Fibroblast of lung (primary cell): ENCODE results near the gene NAV3. TPM values are rescaled to one million over a fixed set of nuclear protein-coding genes. Genes with fewer than 3 reads are reported as not detected.

Experiments
- DNase-seq, 2 donors: peaks; one replicate each; pipeline versions ENCODE4 v3.0.0 to v3.0.0-alpha.2; 2010; ENCODE audit warnings: low read depth in 2 of 2
- H2AFZ ChIP-seq: 2 replicates; pipeline ENCODE4 v1.5.1; 2012; ENCODE audit warnings: low read length, control low read depth, inconsistent platforms
- H3K27ac ChIP-seq: 2 replicates; pipeline ENCODE4 v1.5.1; 2011; ENCODE audit warnings: low read length, control low read depth; ENCODE audit not compliant: insufficient read depth
- H3K27me3 ChIP-seq: 2 replicates; pipeline ENCODE4 v1.5.1; 2011; ENCODE audit warnings: mild to moderate bottlenecking, low read length; ENCODE audit not compliant: control insufficient read depth, insufficient read depth
- H3K36me3 ChIP-seq: 2 replicates; pipeline ENCODE4 v1.5.1; 2011; ENCODE audit warnings: low read length; ENCODE audit not compliant: control insufficient read depth, insufficient read depth
- H3K4me1 ChIP-seq: 2 replicates; pipeline ENCODE4 v1.5.1; 2011; ENCODE audit warnings: low read length; ENCODE audit not compliant: control insufficient read depth, insufficient read depth; ENCODE audit errors: extremely low read depth
- H3K4me2 ChIP-seq: 2 replicates; pipeline ENCODE4 v1.5.1; 2011; ENCODE audit warnings: low read length, control low read depth; ENCODE audit not compliant: insufficient read depth; ENCODE audit errors: extremely low read depth
- H3K4me3 ChIP-seq, 4 experiments: fragments of 200-600 bp in 1 of 4; sonication (generic) in 1 of 4; replicated peaks in 1 of 4; 2 replicates each; pipeline ENCODE4 v1.5.1; 2011 to 2016; ENCODE audit warnings: low read length in 4 of 4, low read depth in 3 of 4, mild to moderate bottlenecking in 3 of 4, control low read depth in 2 of 4, inconsistent platforms in 1 of 4, mixed read lengths in 1 of 4; ENCODE audit not compliant: insufficient read depth in 1 of 4; ENCODE audit errors: control extremely low read depth in 1 of 4
- H3K79me2 ChIP-seq: 2 replicates; pipeline ENCODE4 v1.5.1; 2012; ENCODE audit warnings: mild to moderate bottlenecking, low read length, inconsistent platforms; ENCODE audit not compliant: control insufficient read depth, insufficient read depth
- H3K9ac ChIP-seq: 2 replicates; pipeline ENCODE4 v1.5.1; 2011; ENCODE audit warnings: mild to moderate bottlenecking, low read length, control low read depth; ENCODE audit not compliant: insufficient read depth
- H3K9me3 ChIP-seq: 2 replicates; pipeline ENCODE4 v1.5.1; 2012; ENCODE audit warnings: low read depth, low read length; ENCODE audit not compliant: control insufficient read depth, insufficient read depth
- H4K20me1 ChIP-seq: 2 replicates; pipeline ENCODE4 v1.5.1; 2011; ENCODE audit warnings: low read length; ENCODE audit not compliant: control insufficient read depth, insufficient read depth; ENCODE audit errors: extremely low read depth
- CTCF ChIP-seq, 2 donors: IDR thresholded peaks in 1 of 2; conservative IDR thresholded peaks in 1 of 2; 1 replicate in 1 of 2; 2 replicates in 1 of 2; pipeline ENCODE4 v1.5.1; 2011 to 2012; ENCODE audit warnings: low read length in 2 of 2, control low read depth in 1 of 2, inconsistent platforms in 1 of 2, low read depth in 1 of 2, mild to moderate bottlenecking in 1 of 2
- EZH2 ChIP-seq: IDR thresholded peaks from 2 replicates; pipeline ENCODE4 v1.5.1; 2012; ENCODE audit warnings: low read length, control low read depth, mild to moderate bottlenecking; ENCODE audit errors: missing control alignments
- polyA plus RNA-seq, 2 donors: library from polyadenylated mRNA; depleted of rRNA in 1 of 2; stranded (reverse) in 1 of 2; unstranded in 1 of 2; fragments of >200 nt; gene quantifications; 2 replicates each; pipeline ENCODE4 v1.2.1, GENCODE V29; 2011 to 2012; ENCODE audit warnings: missing spikeins in 1 of 2
- total RNA-seq: library from RNA; depleted of rRNA; stranded (reverse); fragments of >200 nt; gene quantifications from 2 replicates; pipeline ENCODE4 v1.2.1, GENCODE V29; 2014

Gene NAV3
- total and polyA plus RNA-seq, 2 donors (not counting 1 experiment from before 2014, with no cell fraction given) = 30.8 to 60.6 TPM

DNA sequence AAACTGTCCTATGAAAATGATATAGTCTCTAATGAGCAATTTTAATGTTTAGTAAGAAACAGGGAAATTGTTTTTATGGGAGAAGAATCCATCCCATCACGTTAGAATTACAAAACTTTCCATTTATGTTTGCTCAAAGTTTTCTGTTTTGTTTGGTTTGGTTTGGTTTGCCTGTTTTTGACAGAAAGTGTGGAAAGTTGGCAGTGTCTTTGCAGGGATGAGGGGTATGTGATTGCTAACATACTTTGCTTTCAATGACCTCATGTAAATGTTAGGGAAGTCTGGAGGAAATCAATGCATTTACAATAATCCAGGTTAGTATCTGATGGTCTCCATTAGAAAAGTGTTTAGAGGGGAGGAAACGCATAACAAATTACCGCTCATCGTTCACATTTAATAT is 12.3 kb upstream of the NAV3 start:
- no peak for TF ChIP-seq CTCF (conservative IDR thresholded peaks at IDR 0.05 in 1 of 2, IDR thresholded peaks at IDR 0.05 in 1 of 2; ENCODE audit: low read depth in 1 of 2, low read length in 2 of 2)
- no peak for TF ChIP-seq EZH2

DNA sequence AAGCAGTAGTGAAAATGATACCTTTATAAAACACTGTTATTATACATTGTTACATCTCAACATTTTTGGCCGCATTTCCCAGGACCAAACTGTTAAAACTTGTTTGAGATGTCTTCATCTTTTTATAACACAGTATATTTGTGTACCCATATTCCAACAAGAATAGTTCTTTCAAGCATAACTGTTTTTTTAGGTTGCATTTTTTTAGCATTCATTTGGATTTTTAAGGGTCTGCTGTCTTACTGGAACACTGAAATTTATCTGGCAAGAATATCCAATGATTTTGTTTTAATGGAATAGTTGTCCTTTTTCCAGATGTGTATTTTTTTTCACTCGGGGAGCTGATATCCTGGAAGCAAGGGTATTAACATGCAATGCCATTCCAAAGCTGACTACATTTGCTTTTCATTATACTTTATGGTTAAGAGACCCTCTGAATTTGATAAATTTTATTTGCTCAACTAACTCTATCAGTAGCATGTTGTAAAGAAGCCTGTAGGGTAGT is 8.9 kb upstream of the NAV3 start:
- no peaks in the 10 kb centered on the region for H3K36me3 ChIP-seq
- no peak for DNase-seq
- H3K9ac ChIP-seq = no peak overlapping the region
- TF ChIP-seq EZH2 (no peak), CTCF (conservative IDR thresholded peaks at IDR 0.05 in 1 of 2, IDR thresholded peaks at IDR 0.05 in 1 of 2; ENCODE audit: low read depth in 1 of 2, low read length in 2 of 2) (no peak)
- H3K27ac ChIP-seq = no peak overlapping the region
- no peaks in the 10 kb centered on the region for H4K20me1 ChIP-seq
- no peaks in the 10 kb centered on the region for H3K79me2 ChIP-seq
- no peaks in the 10 kb centered on the region for H3K27me3 ChIP-seq
- no peaks in the 10 kb centered on the region for H3K9me3 ChIP-seq
- no peak overlapping the region for H2AFZ ChIP-seq
- no peaks in the 10 kb centered on the region for H3K4me1 ChIP-seq
- no peak overlapping the region for H3K4me2 ChIP-seq
- no peak overlapping the region for H3K4me3 ChIP-seq

More for the DNA sequence above, 12.3 kb upstream of the NAV3 start:
- no peaks in the 10 kb centered on the region for H3K27me3 ChIP-seq
- H3K36me3 ChIP-seq = no peaks in the 10 kb centered on the region
- no peak overlapping the region for H2AFZ ChIP-seq
- no peak for DNase-seq
- H3K4me3 ChIP-seq = no peak overlapping the region
- no peak overlapping the region for H3K27ac ChIP-seq
- H3K9ac ChIP-seq = no peak overlapping the region
- no peak overlapping the region for H3K4me2 ChIP-seq
- H3K4me1 ChIP-seq = no peaks in the 10 kb centered on the region
- no peaks in the 10 kb centered on the region for H4K20me1 ChIP-seq
- no peaks in the 10 kb centered on the region for H3K79me2 ChIP-seq
- no peaks in the 10 kb centered on the region for H3K9me3 ChIP-seq

DNA sequence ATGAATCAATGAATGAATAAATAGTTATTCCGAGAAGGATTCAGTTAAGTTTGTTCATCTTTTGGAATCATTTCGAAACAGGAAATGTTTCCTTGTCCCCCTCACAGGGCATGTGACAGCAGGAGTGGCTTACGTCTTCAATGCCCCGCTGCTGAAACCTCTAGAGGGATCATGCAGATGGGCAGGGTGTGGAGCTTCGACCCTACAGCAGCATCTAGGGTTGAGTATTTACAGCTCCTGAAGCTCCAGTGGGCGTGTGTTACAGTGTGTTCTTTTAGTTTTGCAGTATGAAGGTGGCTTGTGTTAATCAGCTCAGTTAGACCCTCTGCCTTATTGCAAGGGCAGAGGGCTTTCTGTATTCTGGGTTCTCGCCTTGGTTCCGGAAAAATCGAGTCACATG is 2.6 kb downstream of the NAV3 start:
- H3K27ac ChIP-seq = no peak overlapping the region
- no peak overlapping the region for H2AFZ ChIP-seq
- no peaks in the 10 kb centered on the region for H3K79me2 ChIP-seq
- no peak overlapping the region for H3K4me3 ChIP-seq
- no peaks in the 10 kb centered on the region for H3K9me3 ChIP-seq
- H3K36me3 ChIP-seq = no peaks in the 10 kb centered on the region
- no peaks in the 10 kb centered on the region for H3K4me1 ChIP-seq
- H3K9ac ChIP-seq = no peak overlapping the region
- no peaks in the 10 kb centered on the region for H4K20me1 ChIP-seq
- H3K27me3 ChIP-seq = no peaks in the 10 kb centered on the region
- no peak for TF ChIP-seq CTCF (conservative IDR thresholded peaks at IDR 0.05 in 1 of 2, IDR thresholded peaks at IDR 0.05 in 1 of 2; ENCODE audit: low read depth in 1 of 2, low read length in 2 of 2)
- no peak for TF ChIP-seq EZH2
- no peak for DNase-seq
- H3K4me2 ChIP-seq = no peak overlapping the region
